GM21367 (cell line): ENCODE measurements around the gene STPG3.

Source experiments
- ATAC-seq: cut with Tn5 transposase; IDR thresholded peaks from one replicate; pipeline ENCODE4 v1.9.1; 2021; ENCODE audit not compliant: unreplicated experiment

The STPG3 gene

GRCh38 chr9:137278061-137278701, 27.1 kb downstream of the STPG3 start:
- no peak for ATAC-seq

GRCh38 chr9:137278721-137279711, 27.9 kb downstream of the STPG3 start:
- no peak for ATAC-seq

GRCh38 chr9:137279741-137280473, 28.8 kb downstream of the STPG3 start:
- no peak for ATAC-seq

GRCh38 chr9:137280474-137281344, 29.6 kb downstream of the STPG3 start:
- ATAC-seq = no peak

- no peak for ATAC-seq
These were observed 30.4 kb downstream of the STPG3 start for GRCh38 chr9:137281345-137282116.

GRCh38 chr9:137286975-137287383, 35.9 kb downstream of the STPG3 start:
- no peak for ATAC-seq

- ATAC-seq = no peak
These were observed 42.0 kb downstream of the STPG3 start for GRCh38 chr9:137293094-137293481.

GRCh38 chr9:137293482-137294090, 42.5 kb downstream of the STPG3 start:
- ATAC-seq = no peak

GRCh38 chr9:137294091-137294680, 43.1 kb downstream of the STPG3 start:
- ATAC-seq = no peak

- ATAC-seq = no peak
These were observed 43.7 kb downstream of the STPG3 start for GRCh38 chr9:137294681-137295237.

GRCh38 chr9:137295238-137295811, 44.2 kb downstream of the STPG3 start:
- no peak for ATAC-seq

GRCh38 chr9:137295849-137296669, 45.0 kb downstream of the STPG3 start:
- ATAC-seq = no peak

- no peak for ATAC-seq
These were observed 45.9 kb downstream of the STPG3 start for GRCh38 chr9:137296670-137297664.

GRCh38 chr9:137297966-137298365, 46.9 kb downstream of the STPG3 start:
- ATAC-seq = no peak

- ATAC-seq = no peak
These were observed 47.5 kb downstream of the STPG3 start for GRCh38 chr9:137298401-137299202.
